GM12878 (cell line): Measurements from ENCODE around the gene THOC6. TPM values are rescaled to one million over a fixed set of nuclear protein-coding genes. Genes with fewer than 3 reads are reported as not detected.

Experiments used
- ASH2L ChIP-seq: fragments of 300-600, 200-600 bp; sonication (generic); IDR thresholded peaks from 2 replicates; pipeline ENCODE4 v1.6.1; 2017; ENCODE audit warnings: low read depth, mild to moderate bottlenecking, borderline replicate concordance
- ESRRA ChIP-seq: IDR thresholded peaks from 2 replicates; pipeline ENCODE4 v1.6.1; 2012; ENCODE audit warnings: mild to moderate bottlenecking, low read length, improper control_type of control experiment
- GABPA ChIP-seq: IDR thresholded peaks from 2 replicates; pipeline ENCODE4 v1.6.1; 2014; ENCODE audit warnings: antibody characterized with exemption, low read depth, mild to moderate bottlenecking, inconsistent platforms
- GATAD2B ChIP-seq: fragments of 450-650 bp; conservative IDR thresholded peaks from 2 replicates; pipeline ENCODE4 v1.6.1; 2017; ENCODE audit warnings: low read depth, mild to moderate bottlenecking, moderate library complexity
- KDM1A ChIP-seq: fragments of 200-600 bp; sonication (generic); IDR thresholded peaks from 2 replicates; pipeline ENCODE4 v1.6.1; 2016; ENCODE audit warnings: borderline replicate concordance
- PKNOX1 ChIP-seq: fragments of 450-650 bp; IDR thresholded peaks from 2 replicates; pipeline ENCODE4 v1.6.1; 2016; ENCODE audit warnings: mild to moderate bottlenecking
- PML ChIP-seq: IDR thresholded peaks from 2 replicates; pipeline ENCODE4 v1.6.1; 2012; ENCODE audit warnings: low read length, inconsistent platforms
- POLR2AphosphoS2 ChIP-seq: IDR thresholded peaks from 2 replicates; pipeline ENCODE4 v1.6.1; 2011; ENCODE audit warnings: low read depth, mild to moderate bottlenecking, low read length, improper control_type of control experiment, moderate library complexity
- RCOR1 ChIP-seq: conservative IDR thresholded peaks from 2 replicates; pipeline ENCODE4 v1.6.1; 2012; ENCODE audit warnings: low read depth, low read length, improper control_type of control experiment
- SP1 ChIP-seq: IDR thresholded peaks from one replicate; pipeline ENCODE4 v1.6.1; 2011; ENCODE audit warnings: low read depth, low read length
- TAF1 ChIP-seq: IDR thresholded peaks from 2 replicates; pipeline ENCODE4 v1.6.1; 2011; ENCODE audit warnings: mild to moderate bottlenecking, low read depth, low read length, borderline replicate concordance
- USF1 ChIP-seq: IDR thresholded peaks from 2 replicates; pipeline ENCODE4 v1.6.1; 2011; ENCODE audit warnings: borderline replicate concordance, low read depth, mild to moderate bottlenecking, moderate library complexity, mixed read lengths, low read length; ENCODE audit not compliant: insufficient read depth; ENCODE audit errors: extremely low read length
- ZNF274 ChIP-seq: IDR thresholded peaks from one replicate; pipeline ENCODE4 v1.8.0; 2011; ENCODE audit not compliant: insufficient read length, insufficient read depth
- polyA plus RNA-seq, 11 experiments: library from polyadenylated mRNA; depleted of rRNA in 4 of 11; unstranded in 6 of 11; stranded (reverse) in 5 of 11; fragments of >200 nt; fragmentation: Nextera tagmentation in 4 of 11; fragmentation: Illumina TruSeq in 1 of 11; extraction: Ambion mirVana in 4 of 11; extraction: Trizol in 1 of 11; gene quantifications; 1 replicate in 1 of 11; 2 replicates in 10 of 11; pipeline versions ENCODE4 v1.2.1 to v1.2.3, GENCODE V29; 2011 to 2016; ENCODE audit warnings: inconsistent platforms in 2 of 11, missing spikeins in 2 of 11, low read depth in 1 of 11
- total RNA-seq, 4 experiments: library from RNA; depleted of rRNA in 3 of 4; stranded (reverse); fragments of >200 nt in 3 of 4; fragmentation: Illumina TruSeq in 1 of 4; extraction: Trizol in 1 of 4; gene quantifications; 2 replicates each; pipeline versions ENCODE4 v1.2.1 to v1.2.3, GENCODE V29; 2013 to 2021
- TF ChIP-seq, protein P1 (sequence below): fragments of 450-650 bp; IDR thresholded peaks from 2 replicates; pipeline ENCODE4 v1.6.1; 2017; ENCODE audit warnings: mild to moderate bottlenecking

Gene THOC6
- total and polyA plus RNA-seq, 10 of the 15 experiments (the other 5 are each of a cell fraction or from before 2014, with no cell fraction given), result 1.0 to 54.4 (median 27.9) TPM

- TF ChIP-seq USF1 (no peak), ASH2L (no peak), SP1 (no peak), TAF1 (no peak), KDM1A (no peak), RCOR1 (no peak), GABPA (no peak), PML (no peak), GATAD2B (no peak), POLR2AphosphoS2 (no peak), PKNOX1 (no peak), ESRRA (no peak), ZNF274 (no peak)
- TF ChIP-seq, protein P1, sequence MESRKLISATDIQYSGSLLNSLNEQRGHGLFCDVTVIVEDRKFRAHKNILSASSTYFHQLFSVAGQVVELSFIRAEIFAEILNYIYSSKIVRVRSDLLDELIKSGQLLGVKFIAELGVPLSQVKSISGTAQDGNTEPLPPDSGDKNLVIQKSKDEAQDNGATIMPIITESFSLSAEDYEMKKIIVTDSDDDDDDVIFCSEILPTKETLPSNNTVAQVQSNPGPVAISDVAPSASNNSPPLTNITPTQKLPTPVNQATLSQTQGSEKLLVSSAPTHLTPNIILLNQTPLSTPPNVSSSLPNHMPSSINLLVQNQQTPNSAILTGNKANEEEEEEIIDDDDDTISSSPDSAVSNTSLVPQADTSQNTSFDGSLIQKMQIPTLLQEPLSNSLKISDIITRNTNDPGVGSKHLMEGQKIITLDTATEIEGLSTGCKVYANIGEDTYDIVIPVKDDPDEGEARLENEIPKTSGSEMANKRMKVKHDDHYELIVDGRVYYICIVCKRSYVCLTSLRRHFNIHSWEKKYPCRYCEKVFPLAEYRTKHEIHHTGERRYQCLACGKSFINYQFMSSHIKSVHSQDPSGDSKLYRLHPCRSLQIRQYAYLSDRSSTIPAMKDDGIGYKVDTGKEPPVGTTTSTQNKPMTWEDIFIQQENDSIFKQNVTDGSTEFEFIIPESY, result no peak
- TF ChIP-seq, all 136 proteins: peak for 0
Measured at GRCh38 chr16:3013998-3014690, 9.7 kb upstream of the THOC6 start (continued).
